Neural cell (in vitro differentiated cells): ENCODE results near the gene TACC3. TPM values are rescaled to one million over a fixed set of nuclear protein-coding genes. Genes with fewer than 3 reads are reported as not detected.

Experiments used
- H2AFZ ChIP-seq: fragments of 200-600, 300-800 bp; sonication (generic), shearing (Covaris generic); 2 replicates; pipeline ENCODE4 v1.6.0; 2014; ENCODE audit warnings: low read depth, mild to moderate bottlenecking, antibody characterized with exemption, low read length, moderate library complexity
- H3F3A ChIP-seq: fragments of 200-600 bp; shearing (Covaris generic); 2 replicates; pipeline ENCODE4 v1.6.1; 2016; ENCODE audit warnings: mild to moderate bottlenecking, moderate library complexity, mixed read lengths, antibody characterized with exemption, low read length; ENCODE audit not compliant: insufficient read depth, poor library complexity, severe bottlenecking
- H3K27ac ChIP-seq: fragments of 200-600, 300-800 bp; sonication (generic), shearing (Covaris generic); 2 replicates; pipeline ENCODE4 v1.5.1; 2014; ENCODE audit warnings: mild to moderate bottlenecking, low read length, moderate library complexity
- H3K27me3 ChIP-seq: fragments of 300-800, 200-600 bp; sonication (generic), shearing (Covaris generic); 2 replicates; pipeline ENCODE4 v1.6.0; 2014; ENCODE audit warnings: mild to moderate bottlenecking, low read depth, low read length, moderate library complexity; ENCODE audit not compliant: insufficient read depth
- H3K36me3 ChIP-seq: fragments of 300-800, 200-600 bp; sonication (generic), shearing (Covaris generic); 2 replicates; pipeline ENCODE4 v1.5.1; 2014; ENCODE audit warnings: mild to moderate bottlenecking, antibody characterized with exemption, low read length, moderate library complexity; ENCODE audit not compliant: insufficient read depth
- H3K4me2 ChIP-seq: fragments of 300-800, 200-600 bp; sonication (generic), shearing (Covaris generic); 2 replicates; pipeline ENCODE4 v1.6.0; 2014; ENCODE audit warnings: mild to moderate bottlenecking, low read length
- H3K4me3 ChIP-seq: fragments of 300-800, 200-600 bp; sonication (generic), shearing (Covaris generic); 2 replicates; pipeline ENCODE4 v1.5.1; 2014; ENCODE audit warnings: mild to moderate bottlenecking, low read length, moderate library complexity
- H3K79me2 ChIP-seq: fragments of 200-600 bp; shearing (Covaris generic); replicated peaks from 2 replicates; pipeline ENCODE4 v1.6.0; 2014; ENCODE audit warnings: mild to moderate bottlenecking, low read length, moderate library complexity; ENCODE audit not compliant: insufficient read depth
- H3K9ac ChIP-seq: fragments of 300-800, 200-600 bp; sonication (generic), shearing (Covaris generic); 2 replicates; pipeline ENCODE4 v1.6.1; 2016; ENCODE audit warnings: mild to moderate bottlenecking, low read length, mixed read lengths
- H3K9me2 ChIP-seq: fragments of 200-600 bp; shearing (Covaris generic); 2 replicates; pipeline ENCODE4 v1.6.1; 2016; ENCODE audit warnings: mild to moderate bottlenecking, low read length, mixed read lengths; ENCODE audit not compliant: insufficient read depth
- H3K9me3 ChIP-seq: fragments of 200-600, 300-800 bp; sonication (generic), shearing (Covaris generic); 2 replicates; pipeline ENCODE4 v1.6.1; 2016; ENCODE audit warnings: mild to moderate bottlenecking, mixed run types, low read length, moderate library complexity, mixed read lengths
- H4K20me1 ChIP-seq: fragments of 200-600 bp; shearing (Covaris generic); 2 replicates; pipeline ENCODE4 v1.6.1; 2016; ENCODE audit warnings: mild to moderate bottlenecking, mixed run types; ENCODE audit not compliant: insufficient read depth
- EP300 ChIP-seq: fragments of 450-650 bp; conservative IDR thresholded peaks from 2 replicates; pipeline ENCODE4 v1.6.1; 2014; ENCODE audit warnings: antibody characterized with exemption, mild to moderate bottlenecking, moderate library complexity; ENCODE audit not compliant: poor library complexity, severe bottlenecking
- EZH2 ChIP-seq: fragments of 200-600, 300-800 bp; shearing (Covaris generic), sonication (generic); IDR thresholded peaks from 2 replicates; pipeline ENCODE4 v1.6.1; 2014; ENCODE audit warnings: antibody characterized with exemption, low read length, borderline replicate concordance, mild to moderate bottlenecking; ENCODE audit not compliant: insufficient read depth, poor library complexity, severe bottlenecking
- MXI1 ChIP-seq: fragments of 450-650 bp; conservative IDR thresholded peaks from 2 replicates; pipeline ENCODE4 v1.6.1; 2014; ENCODE audit warnings: antibody characterized with exemption, mild to moderate bottlenecking; ENCODE audit not compliant: poor library complexity, severe bottlenecking
- POLR2AphosphoS5 ChIP-seq: IDR thresholded peaks from 2 replicates; pipeline ENCODE4 v1.6.1; 2012
- RAD21 ChIP-seq: fragments of 450-650 bp; conservative IDR thresholded peaks from 2 replicates; pipeline ENCODE4 v1.6.1; 2014; ENCODE audit warnings: antibody characterized with exemption, mild to moderate bottlenecking, moderate library complexity
- SMC3 ChIP-seq: fragments of 450-650 bp; conservative IDR thresholded peaks from 2 replicates; pipeline ENCODE4 v1.6.1; 2014; ENCODE audit warnings: antibody characterized with exemption, mild to moderate bottlenecking, moderate library complexity; ENCODE audit not compliant: poor library complexity
- TAF1 ChIP-seq: IDR thresholded peaks from 2 replicates; pipeline ENCODE4 v1.6.1; 2012; ENCODE audit warnings: low read depth
- polyA plus RNA-seq: library from polyadenylated mRNA; depleted of rRNA; stranded (reverse); fragments of >200 nt; gene quantifications from 2 replicates; pipeline ENCODE4 v1.2.3, GENCODE V29; 2014
- TF ChIP-seq, protein P1 (sequence below): fragments of 450-650 bp; IDR thresholded peaks from 2 replicates; pipeline ENCODE4 v1.5.1; 2014; ENCODE audit warnings: antibody characterized with exemption, mild to moderate bottlenecking, moderate library complexity; ENCODE audit not compliant: poor library complexity, severe bottlenecking
- TF ChIP-seq, protein P2 (sequence below): IDR thresholded peaks from 2 replicates; pipeline ENCODE4 v1.6.1; 2012; ENCODE audit warnings: borderline replicate concordance

Gene TACC3
- polyA plus RNA-seq, 1 donor from 2014 or later: 2.6 TPM

DNA sequence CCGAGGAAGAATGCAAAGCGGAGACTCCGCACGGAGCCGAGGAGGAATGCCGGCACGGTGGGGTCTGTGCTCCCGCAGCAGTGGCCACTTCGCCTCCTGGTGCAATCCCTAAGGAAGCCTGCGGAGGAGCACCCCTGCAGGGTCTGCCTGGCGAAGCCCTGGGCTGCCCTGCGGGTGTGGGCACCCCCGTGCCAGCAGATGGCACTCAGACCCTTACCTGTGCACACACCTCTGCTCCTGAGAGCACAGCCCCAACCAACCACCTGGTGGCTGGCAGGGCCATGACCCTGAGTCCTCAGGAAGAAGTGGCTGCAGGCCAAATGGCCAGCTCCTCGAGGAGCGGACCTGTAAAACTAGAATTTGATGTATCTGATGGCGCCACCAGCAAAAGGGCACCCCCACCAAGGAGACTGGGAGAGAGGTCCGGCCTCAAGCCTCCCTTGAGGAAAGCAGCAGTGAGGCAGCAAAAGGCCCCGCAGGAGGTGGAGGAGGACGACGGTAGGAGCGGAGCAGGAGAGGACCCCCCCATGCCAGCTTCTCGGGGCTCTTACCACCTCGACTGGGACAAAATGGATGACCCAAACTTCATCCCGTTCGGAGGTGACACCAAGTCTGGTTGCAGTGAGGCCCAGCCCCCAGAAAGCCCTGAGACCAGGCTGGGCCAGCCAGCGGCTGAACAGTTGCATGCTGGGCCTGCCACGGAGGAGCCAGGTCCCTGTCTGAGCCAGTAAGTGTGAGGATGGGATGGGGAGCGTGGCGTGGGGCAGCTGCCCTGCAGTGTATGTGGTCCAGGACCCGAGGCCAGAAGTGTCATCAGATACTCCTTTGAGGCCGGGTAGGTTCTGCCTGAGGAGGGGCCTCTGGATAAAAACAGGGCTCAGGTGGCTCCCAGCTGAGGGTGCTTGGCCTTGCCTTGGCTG, 7.0 kb downstream of the TACC3 start (continued):
- TF ChIP-seq POLR2AphosphoS5 (no peak), RAD21 (no peak), EP300 (no peak)

GRCh38 chr4:1730532-1731135, 9.3 kb downstream of the TACC3 start:
- H4K20me1 ChIP-seq: no peaks in the 10 kb centered on the region
- no peak overlapping the region for H3K4me3 ChIP-seq
- no peaks in the 10 kb centered on the region for H3K9me2 ChIP-seq
- no peak overlapping the region for H2AFZ ChIP-seq
- no peaks in the 10 kb centered on the region for H3K36me3 ChIP-seq
- H3K27ac ChIP-seq: no peak overlapping the region
- H3K9me3 ChIP-seq: no peaks in the 10 kb centered on the region
- no peak overlapping the region for H3K4me2 ChIP-seq
- no peak overlapping the region for H3K9ac ChIP-seq
- no peaks in the 10 kb centered on the region for H3K79me2 ChIP-seq
- H3K27me3 ChIP-seq: no peaks in the 10 kb centered on the region
- no peaks in the 10 kb centered on the region for H3F3A ChIP-seq
- no peak for TF ChIP-seq POLR2AphosphoS5
- TF ChIP-seq, protein P1, sequence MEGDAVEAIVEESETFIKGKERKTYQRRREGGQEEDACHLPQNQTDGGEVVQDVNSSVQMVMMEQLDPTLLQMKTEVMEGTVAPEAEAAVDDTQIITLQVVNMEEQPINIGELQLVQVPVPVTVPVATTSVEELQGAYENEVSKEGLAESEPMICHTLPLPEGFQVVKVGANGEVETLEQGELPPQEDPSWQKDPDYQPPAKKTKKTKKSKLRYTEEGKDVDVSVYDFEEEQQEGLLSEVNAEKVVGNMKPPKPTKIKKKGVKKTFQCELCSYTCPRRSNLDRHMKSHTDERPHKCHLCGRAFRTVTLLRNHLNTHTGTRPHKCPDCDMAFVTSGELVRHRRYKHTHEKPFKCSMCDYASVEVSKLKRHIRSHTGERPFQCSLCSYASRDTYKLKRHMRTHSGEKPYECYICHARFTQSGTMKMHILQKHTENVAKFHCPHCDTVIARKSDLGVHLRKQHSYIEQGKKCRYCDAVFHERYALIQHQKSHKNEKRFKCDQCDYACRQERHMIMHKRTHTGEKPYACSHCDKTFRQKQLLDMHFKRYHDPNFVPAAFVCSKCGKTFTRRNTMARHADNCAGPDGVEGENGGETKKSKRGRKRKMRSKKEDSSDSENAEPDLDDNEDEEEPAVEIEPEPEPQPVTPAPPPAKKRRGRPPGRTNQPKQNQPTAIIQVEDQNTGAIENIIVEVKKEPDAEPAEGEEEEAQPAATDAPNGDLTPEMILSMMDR: no peak
- no peak for TF ChIP-seq SMC3
- no peak for TF ChIP-seq EP300
- TF ChIP-seq, protein P2, sequence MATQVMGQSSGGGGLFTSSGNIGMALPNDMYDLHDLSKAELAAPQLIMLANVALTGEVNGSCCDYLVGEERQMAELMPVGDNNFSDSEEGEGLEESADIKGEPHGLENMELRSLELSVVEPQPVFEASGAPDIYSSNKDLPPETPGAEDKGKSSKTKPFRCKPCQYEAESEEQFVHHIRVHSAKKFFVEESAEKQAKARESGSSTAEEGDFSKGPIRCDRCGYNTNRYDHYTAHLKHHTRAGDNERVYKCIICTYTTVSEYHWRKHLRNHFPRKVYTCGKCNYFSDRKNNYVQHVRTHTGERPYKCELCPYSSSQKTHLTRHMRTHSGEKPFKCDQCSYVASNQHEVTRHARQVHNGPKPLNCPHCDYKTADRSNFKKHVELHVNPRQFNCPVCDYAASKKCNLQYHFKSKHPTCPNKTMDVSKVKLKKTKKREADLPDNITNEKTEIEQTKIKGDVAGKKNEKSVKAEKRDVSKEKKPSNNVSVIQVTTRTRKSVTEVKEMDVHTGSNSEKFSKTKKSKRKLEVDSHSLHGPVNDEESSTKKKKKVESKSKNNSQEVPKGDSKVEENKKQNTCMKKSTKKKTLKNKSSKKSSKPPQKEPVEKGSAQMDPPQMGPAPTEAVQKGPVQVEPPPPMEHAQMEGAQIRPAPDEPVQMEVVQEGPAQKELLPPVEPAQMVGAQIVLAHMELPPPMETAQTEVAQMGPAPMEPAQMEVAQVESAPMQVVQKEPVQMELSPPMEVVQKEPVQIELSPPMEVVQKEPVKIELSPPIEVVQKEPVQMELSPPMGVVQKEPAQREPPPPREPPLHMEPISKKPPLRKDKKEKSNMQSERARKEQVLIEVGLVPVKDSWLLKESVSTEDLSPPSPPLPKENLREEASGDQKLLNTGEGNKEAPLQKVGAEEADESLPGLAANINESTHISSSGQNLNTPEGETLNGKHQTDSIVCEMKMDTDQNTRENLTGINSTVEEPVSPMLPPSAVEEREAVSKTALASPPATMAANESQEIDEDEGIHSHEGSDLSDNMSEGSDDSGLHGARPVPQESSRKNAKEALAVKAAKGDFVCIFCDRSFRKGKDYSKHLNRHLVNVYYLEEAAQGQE: no peak
- TF ChIP-seq TAF1: no peak
- TF ChIP-seq EZH2: no peak
- TF ChIP-seq MXI1: no peak
- TF ChIP-seq RAD21: no peak

DNA sequence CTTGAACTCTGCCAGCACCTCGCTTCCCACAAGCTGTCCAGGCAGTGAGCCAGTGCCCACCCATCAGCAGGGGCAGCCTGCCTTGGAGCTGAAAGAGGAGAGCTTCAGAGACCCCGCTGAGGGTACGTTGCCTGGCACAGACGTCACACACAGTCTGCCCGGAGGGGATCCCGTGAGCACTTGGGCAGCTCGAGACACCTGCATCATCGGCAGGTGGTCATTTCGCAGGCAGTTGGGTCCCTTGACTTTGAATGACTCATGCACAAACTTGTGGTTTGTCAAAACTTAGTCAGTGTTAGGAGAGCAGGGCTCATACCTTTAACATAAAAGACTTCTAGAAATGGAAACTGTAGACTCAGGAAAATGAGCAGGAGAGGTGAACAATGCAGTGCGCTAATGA, 9.9 kb downstream of the TACC3 start:
- H4K20me1 ChIP-seq: no peaks in the 10 kb centered on the region
- no peaks in the 10 kb centered on the region for H3K27me3 ChIP-seq
- H3K36me3 ChIP-seq: no peaks in the 10 kb centered on the region
- H3K27ac ChIP-seq: no peak overlapping the region
- no peaks in the 10 kb centered on the region for H3K9me2 ChIP-seq
- H3K4me2 ChIP-seq: no peak overlapping the region
- H3K4me3 ChIP-seq: no peak overlapping the region
- no peaks in the 10 kb centered on the region for H3F3A ChIP-seq
- H3K79me2 ChIP-seq: no peaks in the 10 kb centered on the region
- H3K9ac ChIP-seq: no peak overlapping the region
- TF ChIP-seq MXI1: no peak
- no peak for TF ChIP-seq EZH2
- TF ChIP-seq EP300: no peak
- no peak for TF ChIP-seq POLR2AphosphoS5
- TF ChIP-seq TAF1: no peak
- TF ChIP-seq, protein P2: no peak
- TF ChIP-seq RAD21: no peak
- TF ChIP-seq, protein P1: no peak
- TF ChIP-seq SMC3: no peak
- H3K9me3 ChIP-seq: no peaks in the 10 kb centered on the region
- no peak overlapping the region for H2AFZ ChIP-seq
